Spleen (tissue), 7 donors: ENCODE results near the gene C13orf42.

Source experiments
- POLR2A ChIP-seq, 3 donors: fragments of 450-650 bp; IDR thresholded peaks; one replicate each; pipeline ENCODE4 v1.5.1; 2017; ENCODE audit warnings: antibody characterized with exemption in 3 of 3, mild to moderate bottlenecking in 1 of 3
- POLR2AphosphoS5 ChIP-seq, 3 donors: sonication (generic); formaldehyde crosslinking; IDR thresholded peaks; one replicate each; pipeline ENCODE4 v1.5.1; 2017; ENCODE audit warnings: antibody characterized with exemption in 3 of 3
- TF ChIP-seq, protein P1 (sequence below), 11 experiments: fragments of 200-600 bp in 7 of 11; fragments of 450-650 bp in 4 of 11; sonication (generic) in 4 of 11; IDR thresholded peaks in 8 of 11; conservative IDR thresholded peaks in 3 of 11; 1 replicate in 7 of 11; 2 replicates in 4 of 11; pipeline versions ENCODE4 v1.4.0 to v1.8.0; 2016 to 2021; ENCODE audit warnings: antibody characterized with exemption in 11 of 11, inconsistent platforms in 4 of 11, mild to moderate bottlenecking in 1 of 11
- donor health status: DM: no; HTN: no; CAD: no; lungs with moderate emphysema.
- donor health status: DM: no; HTN: no; CAD: no.
- donor health status: DM: no; HTN: no; CAD: no.

- TF ChIP-seq, protein P1, sequence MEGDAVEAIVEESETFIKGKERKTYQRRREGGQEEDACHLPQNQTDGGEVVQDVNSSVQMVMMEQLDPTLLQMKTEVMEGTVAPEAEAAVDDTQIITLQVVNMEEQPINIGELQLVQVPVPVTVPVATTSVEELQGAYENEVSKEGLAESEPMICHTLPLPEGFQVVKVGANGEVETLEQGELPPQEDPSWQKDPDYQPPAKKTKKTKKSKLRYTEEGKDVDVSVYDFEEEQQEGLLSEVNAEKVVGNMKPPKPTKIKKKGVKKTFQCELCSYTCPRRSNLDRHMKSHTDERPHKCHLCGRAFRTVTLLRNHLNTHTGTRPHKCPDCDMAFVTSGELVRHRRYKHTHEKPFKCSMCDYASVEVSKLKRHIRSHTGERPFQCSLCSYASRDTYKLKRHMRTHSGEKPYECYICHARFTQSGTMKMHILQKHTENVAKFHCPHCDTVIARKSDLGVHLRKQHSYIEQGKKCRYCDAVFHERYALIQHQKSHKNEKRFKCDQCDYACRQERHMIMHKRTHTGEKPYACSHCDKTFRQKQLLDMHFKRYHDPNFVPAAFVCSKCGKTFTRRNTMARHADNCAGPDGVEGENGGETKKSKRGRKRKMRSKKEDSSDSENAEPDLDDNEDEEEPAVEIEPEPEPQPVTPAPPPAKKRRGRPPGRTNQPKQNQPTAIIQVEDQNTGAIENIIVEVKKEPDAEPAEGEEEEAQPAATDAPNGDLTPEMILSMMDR (IDR thresholded peaks at IDR 0.05 in 8 of 11, conservative IDR thresholded peaks at IDR 0.05 in 3 of 11): no peak
- TF ChIP-seq POLR2A (IDR thresholded peaks at IDR 0.05) (no peak), POLR2AphosphoS5 (IDR thresholded peaks at IDR 0.05) (peak in 2 of 3 donors; percentile 58 to 59)
These were observed 47.2 kb downstream of the C13orf42 start for GRCh38 chr13:51063909-51064308.
